Neutrophil (primary cell): ENCODE results near the gene APBA2.
"Not testable (repeated sequence)": the region's sequence is repeated elsewhere in the genome, so short reads cannot be mapped to it uniquely, and the experiment has no call there.

Experiments
- H3K27ac ChIP-seq: fragments of 200-600 bp; sonication (generic); 2 replicates; pipeline ENCODE4 v1.5.1; 2016; ENCODE audit warnings: mild to moderate bottlenecking, moderate library complexity
- H3K27me3 ChIP-seq: fragments of 200-600 bp; sonication (generic); 2 replicates; pipeline ENCODE4 v1.6.0; 2016; ENCODE audit warnings: mild to moderate bottlenecking
- H3K36me3 ChIP-seq: fragments of 200-600 bp; sonication (generic); 2 replicates; pipeline ENCODE4 v1.5.1; 2017
- H3K4me1 ChIP-seq, 2 experiments: fragments of 200-600 bp in 1 of 2; sonication (generic) in 1 of 2; 1 replicate in 1 of 2; 2 replicates in 1 of 2; pipeline versions ENCODE4 v1.5.1 to v1.6.1; 2013 to 2016; ENCODE audit warnings: low read depth in 1 of 2, low read length in 1 of 2, mild to moderate bottlenecking in 1 of 2, moderate library complexity in 1 of 2; ENCODE audit not compliant: control insufficient read depth in 1 of 2, insufficient read depth in 1 of 2
- H3K4me3 ChIP-seq, 2 experiments: fragments of 200-600 bp in 1 of 2; sonication (generic) in 1 of 2; 1 replicate in 1 of 2; 2 replicates in 1 of 2; pipeline ENCODE4 v1.5.1; 2013 to 2016; ENCODE audit warnings: low read depth in 1 of 2, low read length in 1 of 2, mild to moderate bottlenecking in 1 of 2, moderate library complexity in 1 of 2
- H3K9me3 ChIP-seq: fragments of 200-600 bp; sonication (generic); 2 replicates; pipeline ENCODE4 v1.5.1; 2016
- TF ChIP-seq, protein P1 (sequence below): fragments of 200-600 bp; sonication (generic); IDR thresholded peaks from 2 replicates; pipeline ENCODE4 v1.5.1; 2016; ENCODE audit warnings: antibody characterized with exemption

Gene APBA2

DNA sequence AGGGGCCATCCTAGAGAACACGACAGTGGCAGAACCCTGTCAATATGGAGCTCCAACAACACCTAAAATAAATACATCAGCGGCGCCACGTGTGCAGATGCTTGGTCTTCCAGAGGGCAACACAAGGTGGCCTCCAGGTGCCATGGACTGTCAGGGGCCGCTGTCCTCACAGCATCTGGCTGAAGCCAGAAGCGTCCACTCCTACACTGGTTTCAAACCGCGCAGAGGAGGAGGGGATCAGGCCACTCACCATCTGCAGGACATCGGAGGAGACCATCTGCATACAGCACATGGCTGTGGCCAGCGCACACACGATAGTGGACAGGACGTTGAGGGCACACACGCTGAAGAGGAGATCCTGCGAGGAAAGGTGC is 265.7 kb downstream of the APBA2 start:
- TF ChIP-seq, protein P1, sequence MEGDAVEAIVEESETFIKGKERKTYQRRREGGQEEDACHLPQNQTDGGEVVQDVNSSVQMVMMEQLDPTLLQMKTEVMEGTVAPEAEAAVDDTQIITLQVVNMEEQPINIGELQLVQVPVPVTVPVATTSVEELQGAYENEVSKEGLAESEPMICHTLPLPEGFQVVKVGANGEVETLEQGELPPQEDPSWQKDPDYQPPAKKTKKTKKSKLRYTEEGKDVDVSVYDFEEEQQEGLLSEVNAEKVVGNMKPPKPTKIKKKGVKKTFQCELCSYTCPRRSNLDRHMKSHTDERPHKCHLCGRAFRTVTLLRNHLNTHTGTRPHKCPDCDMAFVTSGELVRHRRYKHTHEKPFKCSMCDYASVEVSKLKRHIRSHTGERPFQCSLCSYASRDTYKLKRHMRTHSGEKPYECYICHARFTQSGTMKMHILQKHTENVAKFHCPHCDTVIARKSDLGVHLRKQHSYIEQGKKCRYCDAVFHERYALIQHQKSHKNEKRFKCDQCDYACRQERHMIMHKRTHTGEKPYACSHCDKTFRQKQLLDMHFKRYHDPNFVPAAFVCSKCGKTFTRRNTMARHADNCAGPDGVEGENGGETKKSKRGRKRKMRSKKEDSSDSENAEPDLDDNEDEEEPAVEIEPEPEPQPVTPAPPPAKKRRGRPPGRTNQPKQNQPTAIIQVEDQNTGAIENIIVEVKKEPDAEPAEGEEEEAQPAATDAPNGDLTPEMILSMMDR: no peak
- no peaks in the 10 kb centered on the region for H3K36me3 ChIP-seq
- no peak overlapping the region for H3K4me3 ChIP-seq
- no peaks in the 10 kb centered on the region for H3K9me3 ChIP-seq
- H3K4me1 ChIP-seq: no peaks in the 10 kb centered on the region
- H3K27ac ChIP-seq: no peak overlapping the region
- no peaks in the 10 kb centered on the region for H3K27me3 ChIP-seq

DNA sequence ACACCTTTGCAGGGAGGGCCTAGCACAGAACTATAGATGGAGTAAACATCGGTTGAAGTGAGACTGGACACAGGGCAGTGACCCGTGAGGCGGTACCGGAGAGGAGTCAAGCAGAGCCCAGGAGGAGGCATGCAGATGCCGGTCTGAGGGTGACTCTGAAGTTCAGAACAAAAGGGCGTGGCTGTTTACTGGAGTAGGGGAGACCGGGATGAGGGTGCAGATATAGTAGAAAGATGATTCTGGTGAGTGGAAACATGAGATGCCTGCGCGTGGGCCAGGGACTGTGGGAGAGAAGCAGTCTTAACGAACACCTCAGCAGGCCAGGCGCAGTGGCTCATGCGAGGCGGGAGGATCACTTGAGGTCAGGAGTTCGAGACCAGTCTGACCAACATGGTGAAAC is 270.7 kb downstream of the APBA2 start:
- Histone ChIP-seq H3K27ac (no peak overlapping the region), H3K4me1 (no peaks in the 10 kb centered on the region), H3K36me3 (no peaks in the 10 kb centered on the region), H3K9me3 (no peaks in the 10 kb centered on the region), H3K4me3 (no peak overlapping the region), H3K27me3 (no peaks in the 10 kb centered on the region)
- TF ChIP-seq, protein P1: no peak

DNA sequence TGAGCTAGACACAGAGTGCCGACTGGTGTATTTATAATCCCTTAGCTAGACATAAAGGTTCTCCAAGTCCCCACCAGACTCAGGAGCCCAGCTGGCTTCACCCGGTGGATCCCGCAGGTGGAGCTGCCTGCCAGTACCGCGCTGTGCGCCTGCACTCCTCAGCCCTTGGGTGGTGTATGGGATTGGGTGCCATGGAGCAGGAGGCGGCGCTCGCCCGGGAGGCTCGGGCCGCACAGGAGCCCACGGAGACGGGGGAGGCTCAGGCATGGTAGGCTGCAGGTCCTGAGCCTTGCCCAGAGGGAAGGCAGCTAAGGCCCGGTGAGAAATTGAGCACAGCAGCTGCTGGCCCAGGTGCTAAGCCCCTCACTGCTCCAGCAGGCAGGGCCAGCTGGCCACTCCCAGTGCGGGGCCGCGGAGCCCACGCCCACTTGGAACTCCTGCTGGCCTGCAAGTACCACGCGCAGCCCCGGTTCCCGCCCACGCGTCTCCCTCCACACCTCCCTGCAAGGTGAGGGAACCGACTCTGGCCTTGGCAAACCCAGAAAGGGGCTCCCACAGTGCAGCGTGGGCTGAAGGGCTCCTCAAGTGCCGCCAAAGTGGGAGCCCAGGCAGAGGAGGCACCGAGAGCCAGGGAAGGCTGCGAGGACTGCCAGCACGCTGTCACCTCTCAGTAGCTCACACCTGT is 274.1 kb downstream of the APBA2 start:
- no peaks in the 10 kb centered on the region for H3K9me3 ChIP-seq
- H3K27ac ChIP-seq: no peak overlapping the region
- no peaks in the 10 kb centered on the region for H3K4me1 ChIP-seq
- no peaks in the 10 kb centered on the region for H3K27me3 ChIP-seq
- no peak overlapping the region for H3K4me3 ChIP-seq
- no peaks in the 10 kb centered on the region for H3K36me3 ChIP-seq
- TF ChIP-seq, protein P1: no peak

DNA sequence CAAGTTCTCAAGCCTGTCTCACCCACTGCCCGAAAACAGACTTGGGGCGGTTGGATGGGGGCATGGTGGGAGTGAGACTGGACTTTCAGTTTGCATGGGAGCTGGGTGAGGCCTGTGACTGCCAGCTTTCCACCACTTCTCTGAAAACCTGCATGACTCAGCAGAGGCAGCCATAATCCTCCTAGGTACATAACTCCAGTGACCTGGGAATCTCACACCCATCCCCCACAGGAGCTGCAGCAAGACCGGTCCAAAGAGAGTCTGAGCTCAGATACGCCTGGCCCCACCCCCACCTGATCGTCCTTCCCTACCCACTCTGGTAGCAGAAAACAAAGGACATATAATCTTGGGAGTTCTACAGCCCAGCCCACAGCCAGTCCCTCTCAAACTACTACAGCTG is 276.6 kb downstream of the APBA2 start:
- no peak overlapping the region for H3K27ac ChIP-seq
- H3K27me3 ChIP-seq: no peaks in the 10 kb centered on the region
- no peak overlapping the region for H3K4me3 ChIP-seq
- no peaks in the 10 kb centered on the region for H3K4me1 ChIP-seq
- TF ChIP-seq, protein P1: no peak
- H3K36me3 ChIP-seq: no peaks in the 10 kb centered on the region
- no peaks in the 10 kb centered on the region for H3K9me3 ChIP-seq

DNA sequence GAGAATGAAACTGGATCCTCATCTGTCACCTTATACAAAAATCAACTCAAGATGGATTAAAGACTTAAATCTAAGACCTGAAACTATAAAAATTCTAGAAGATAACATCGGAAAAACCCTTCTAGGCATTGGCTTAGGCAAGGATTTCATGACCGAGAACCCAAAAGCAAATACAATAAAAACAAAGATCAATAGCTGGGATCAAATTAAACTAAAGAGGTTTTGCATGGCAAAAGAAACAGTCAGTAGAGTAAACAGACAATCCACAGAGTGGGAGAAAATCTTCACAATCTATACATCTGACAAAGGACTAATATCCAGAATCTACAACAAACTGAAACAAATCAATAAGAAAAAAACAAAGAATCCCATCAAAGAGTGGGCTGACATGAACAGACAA is 281.3 kb downstream of the APBA2 start:
- not testable (repeated sequence) for H3K9me3 ChIP-seq, H3K4me1 ChIP-seq, H3K27me3 ChIP-seq, H3K36me3 ChIP-seq, H3K4me3 ChIP-seq, H3K27ac ChIP-seq
